Ishikawa (cell line): ENCODE results near the gene JPH3.

ENCODE experiments used
- CEBPB ChIP-seq: IDR thresholded peaks from 2 replicates; pipeline ENCODE4 v1.6.1; 2012
- CREB1 ChIP-seq: IDR thresholded peaks from 2 replicates; pipeline ENCODE4 v1.6.1; 2012; ENCODE audit warnings: low read depth
- EGR1 ChIP-seq: IDR thresholded peaks from 2 replicates; pipeline ENCODE4 v1.6.1; 2012
- EP300 ChIP-seq: IDR thresholded peaks from 2 replicates; pipeline ENCODE4 v1.6.1; 2012; ENCODE audit warnings: borderline replicate concordance
- FOXM1 ChIP-seq: IDR thresholded peaks from 2 replicates; pipeline ENCODE4 v1.6.1; 2012; ENCODE audit warnings: low read depth, borderline replicate concordance
- MAX ChIP-seq: IDR thresholded peaks from 2 replicates; pipeline ENCODE4 v1.6.1; 2012
- NFIC ChIP-seq: IDR thresholded peaks from 2 replicates; pipeline ENCODE4 v1.6.1; 2012
- RAD21 ChIP-seq: IDR thresholded peaks from 2 replicates; pipeline ENCODE4 v1.6.1; 2012; ENCODE audit warnings: low read depth
- TAF1 ChIP-seq: IDR thresholded peaks from 2 replicates; pipeline ENCODE4 v1.6.1; 2012; ENCODE audit warnings: low read depth, mild to moderate bottlenecking
- TCF12 ChIP-seq: IDR thresholded peaks from 2 replicates; pipeline ENCODE4 v1.6.1; 2012; ENCODE audit warnings: low read depth
- TEAD4 ChIP-seq: IDR thresholded peaks from 2 replicates; pipeline ENCODE4 v1.6.1; 2012
- USF1 ChIP-seq: IDR thresholded peaks from 2 replicates; pipeline ENCODE4 v1.6.1; 2012
- YY1 ChIP-seq: IDR thresholded peaks from 2 replicates; pipeline ENCODE4 v1.6.1; 2012; ENCODE audit warnings: low read depth
- ZBTB7A ChIP-seq: IDR thresholded peaks from 2 replicates; pipeline ENCODE4 v1.6.1; 2012; ENCODE audit warnings: low read depth
- TF ChIP-seq, protein P1 (sequence below): IDR thresholded peaks from 2 replicates; pipeline ENCODE4 v1.6.1; 2012; ENCODE audit warnings: low read depth, mild to moderate bottlenecking

JPH3 gene

GRCh38 chr16:87692176-87692575 is 89.9 kb downstream of the JPH3 start:
- TF ChIP-seq CEBPB (no peak), FOXM1 (no peak), YY1 (no peak), TEAD4 (no peak), EGR1 (no peak), MAX (no peak), NFIC (no peak), CREB1 (no peak), USF1 (no peak), EP300 (no peak), ZBTB7A (no peak), TAF1 (no peak), RAD21 (no peak), TCF12 (no peak)
- TF ChIP-seq, protein P1, sequence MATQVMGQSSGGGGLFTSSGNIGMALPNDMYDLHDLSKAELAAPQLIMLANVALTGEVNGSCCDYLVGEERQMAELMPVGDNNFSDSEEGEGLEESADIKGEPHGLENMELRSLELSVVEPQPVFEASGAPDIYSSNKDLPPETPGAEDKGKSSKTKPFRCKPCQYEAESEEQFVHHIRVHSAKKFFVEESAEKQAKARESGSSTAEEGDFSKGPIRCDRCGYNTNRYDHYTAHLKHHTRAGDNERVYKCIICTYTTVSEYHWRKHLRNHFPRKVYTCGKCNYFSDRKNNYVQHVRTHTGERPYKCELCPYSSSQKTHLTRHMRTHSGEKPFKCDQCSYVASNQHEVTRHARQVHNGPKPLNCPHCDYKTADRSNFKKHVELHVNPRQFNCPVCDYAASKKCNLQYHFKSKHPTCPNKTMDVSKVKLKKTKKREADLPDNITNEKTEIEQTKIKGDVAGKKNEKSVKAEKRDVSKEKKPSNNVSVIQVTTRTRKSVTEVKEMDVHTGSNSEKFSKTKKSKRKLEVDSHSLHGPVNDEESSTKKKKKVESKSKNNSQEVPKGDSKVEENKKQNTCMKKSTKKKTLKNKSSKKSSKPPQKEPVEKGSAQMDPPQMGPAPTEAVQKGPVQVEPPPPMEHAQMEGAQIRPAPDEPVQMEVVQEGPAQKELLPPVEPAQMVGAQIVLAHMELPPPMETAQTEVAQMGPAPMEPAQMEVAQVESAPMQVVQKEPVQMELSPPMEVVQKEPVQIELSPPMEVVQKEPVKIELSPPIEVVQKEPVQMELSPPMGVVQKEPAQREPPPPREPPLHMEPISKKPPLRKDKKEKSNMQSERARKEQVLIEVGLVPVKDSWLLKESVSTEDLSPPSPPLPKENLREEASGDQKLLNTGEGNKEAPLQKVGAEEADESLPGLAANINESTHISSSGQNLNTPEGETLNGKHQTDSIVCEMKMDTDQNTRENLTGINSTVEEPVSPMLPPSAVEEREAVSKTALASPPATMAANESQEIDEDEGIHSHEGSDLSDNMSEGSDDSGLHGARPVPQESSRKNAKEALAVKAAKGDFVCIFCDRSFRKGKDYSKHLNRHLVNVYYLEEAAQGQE, result no peak

DNA sequence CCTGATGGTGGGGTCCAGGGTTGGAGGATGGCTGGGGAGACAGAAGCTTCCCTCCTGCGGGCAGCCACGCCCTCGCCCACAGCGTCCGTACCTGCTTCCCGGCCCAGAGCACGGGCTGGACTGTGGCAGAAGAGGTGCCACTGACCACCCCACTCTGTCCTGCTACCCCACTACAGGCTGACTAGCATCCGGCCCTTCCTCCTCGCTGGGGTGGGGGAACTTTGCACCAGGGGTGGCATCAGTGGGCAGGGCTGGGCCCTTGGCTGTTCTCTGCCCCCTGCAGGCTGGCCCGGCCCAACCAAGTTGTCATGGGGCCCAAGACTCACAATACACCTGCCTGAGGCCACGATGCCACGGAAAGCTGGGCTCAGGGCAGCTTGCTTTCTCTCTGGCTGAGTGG is 90.4 kb downstream of the JPH3 start:
- TF ChIP-seq MAX (no peak), TAF1 (no peak), CREB1 (no peak), ZBTB7A (no peak), NFIC (no peak), CEBPB (no peak), YY1 (no peak), EP300 (no peak), RAD21 (no peak), FOXM1 (no peak), TEAD4 (no peak), TCF12 (no peak), USF1 (no peak), EGR1 (no peak)
- TF ChIP-seq, protein P1, result no peak

GRCh38 chr16:87693827-87694226 is 91.5 kb downstream of the JPH3 start:
- TF ChIP-seq EP300, result no peak
- no peak for TF ChIP-seq RAD21
- no peak for TF ChIP-seq USF1
- TF ChIP-seq YY1, result no peak
- TF ChIP-seq MAX, result no peak

- TF ChIP-seq YY1, result no peak
- no peak for TF ChIP-seq TCF12
- TF ChIP-seq NFIC, result no peak
- no peak for TF ChIP-seq USF1
- TF ChIP-seq, protein P1, result no peak
- no peak for TF ChIP-seq CREB1
- no peak for TF ChIP-seq CEBPB
- TF ChIP-seq EGR1, result no peak
- no peak for TF ChIP-seq FOXM1
- TF ChIP-seq MAX, result no peak
- no peak for TF ChIP-seq ZBTB7A
- no peak for TF ChIP-seq RAD21
- no peak for TF ChIP-seq EP300
- no peak for TF ChIP-seq TEAD4
- no peak for TF ChIP-seq TAF1
These were observed 92.3 kb downstream of the JPH3 start for GRCh38 chr16:87694441-87695125.
